ENCODE results near the gene ARHGAP26. TPM values are rescaled to one million over a fixed set of nuclear protein-coding genes. Genes with fewer than 3 reads are reported as not detected.

ARHGAP26 gene
- total RNA-seq, 4 donors from 2014 or later, result 61.0 to 76.7 (median 61.2) TPM

DNA sequence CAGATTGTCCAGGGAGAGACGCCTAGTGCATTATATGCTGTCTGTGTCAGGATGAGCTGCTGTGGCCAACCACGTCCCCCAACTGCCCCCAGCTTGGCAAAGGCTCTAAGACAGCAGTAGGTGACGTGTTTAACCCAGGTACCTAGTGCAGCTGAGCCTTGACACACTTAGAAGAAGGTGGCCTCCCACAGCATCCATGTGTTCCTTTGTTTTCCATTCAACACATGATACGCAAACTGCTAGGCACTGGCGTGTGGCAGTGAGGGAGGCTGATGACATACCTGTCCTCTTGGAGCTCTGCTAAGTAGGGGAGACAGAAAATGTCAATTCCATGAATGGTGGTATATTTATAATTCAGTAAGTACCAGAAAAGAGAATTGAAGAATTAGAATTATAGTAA, 341.6 kb downstream of the ARHGAP26 start:
- Histone ChIP-seq H3K36me3 (no peaks in the 10 kb centered on the region), H3K9me3 (no peaks in the 10 kb centered on the region), H3K4me1 (peaks cover 0 to 38% (median 15%) of the 10 kb centered on the region in 4 donors), H3K4me3 (no peak overlapping the region), H3K27ac (no peak overlapping the region), H3K27me3 (no peaks in the 10 kb centered on the region)
- DNase-seq, result no peak
- intact Hi-C loops (cut with DNase I; ENCODE audit: low total_unique reads) (no loop called here), in situ Hi-C loops (cut with MboI; ENCODE audit: low pct_ligation_motif_present in 1 of 4, low pct_unique_long_range_greater_than_20kb in 1 of 4, low sequenced_read_pairs in 3 of 4) (no loop called here)
- 96% methylated on average over 5 of the region's 5 CpGs; no CpG with 5 or more reads in 1 of the 2 donors for WGBS, 2 donors (ENCODE audit: low coverage in 1 of 2)
- TF ChIP-seq POLR2AphosphoS5 (IDR thresholded peaks at IDR 0.05) (no peak), EP300 (IDR thresholded peaks at IDR 0.05; ENCODE audit: low read depth) (no peak), POLR2A (IDR thresholded peaks at IDR 0.05) (no peak)
- TF ChIP-seq, protein P1, sequence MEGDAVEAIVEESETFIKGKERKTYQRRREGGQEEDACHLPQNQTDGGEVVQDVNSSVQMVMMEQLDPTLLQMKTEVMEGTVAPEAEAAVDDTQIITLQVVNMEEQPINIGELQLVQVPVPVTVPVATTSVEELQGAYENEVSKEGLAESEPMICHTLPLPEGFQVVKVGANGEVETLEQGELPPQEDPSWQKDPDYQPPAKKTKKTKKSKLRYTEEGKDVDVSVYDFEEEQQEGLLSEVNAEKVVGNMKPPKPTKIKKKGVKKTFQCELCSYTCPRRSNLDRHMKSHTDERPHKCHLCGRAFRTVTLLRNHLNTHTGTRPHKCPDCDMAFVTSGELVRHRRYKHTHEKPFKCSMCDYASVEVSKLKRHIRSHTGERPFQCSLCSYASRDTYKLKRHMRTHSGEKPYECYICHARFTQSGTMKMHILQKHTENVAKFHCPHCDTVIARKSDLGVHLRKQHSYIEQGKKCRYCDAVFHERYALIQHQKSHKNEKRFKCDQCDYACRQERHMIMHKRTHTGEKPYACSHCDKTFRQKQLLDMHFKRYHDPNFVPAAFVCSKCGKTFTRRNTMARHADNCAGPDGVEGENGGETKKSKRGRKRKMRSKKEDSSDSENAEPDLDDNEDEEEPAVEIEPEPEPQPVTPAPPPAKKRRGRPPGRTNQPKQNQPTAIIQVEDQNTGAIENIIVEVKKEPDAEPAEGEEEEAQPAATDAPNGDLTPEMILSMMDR (IDR thresholded peaks at IDR 0.05), result no peak

DNA sequence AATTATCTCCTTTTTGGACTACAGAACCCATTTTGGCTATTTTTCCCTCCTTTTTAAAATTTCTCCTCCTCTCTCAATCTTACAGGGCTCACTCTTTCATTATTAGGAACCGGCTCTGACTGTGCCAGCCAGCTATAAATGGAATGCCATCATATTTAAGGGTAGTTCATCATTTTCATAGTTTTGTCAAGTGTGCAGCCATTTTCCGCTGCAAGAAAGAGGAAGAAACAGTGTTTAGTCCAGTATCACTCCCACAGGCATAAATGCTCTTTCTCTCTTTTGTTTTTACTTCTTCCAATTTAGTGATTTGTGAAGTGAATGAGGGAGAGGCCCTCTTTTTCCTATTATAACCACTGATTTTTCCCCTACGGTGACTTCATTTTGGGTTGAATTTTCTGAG, 343.3 kb downstream of the ARHGAP26 start:
- DNase-seq, result no peak
- Histone ChIP-seq H3K9me3 (no peaks in the 10 kb centered on the region), H3K36me3 (no peaks in the 10 kb centered on the region), H3K27me3 (no peaks in the 10 kb centered on the region), H3K27ac (no peak overlapping the region), H3K4me3 (no peak overlapping the region), H3K4me1 (peaks cover 0 to 30% (median 15%) of the 10 kb centered on the region in 4 donors)
- intact Hi-C loops (cut with DNase I; ENCODE audit: low total_unique reads), result no loop called here
- in situ Hi-C loops (cut with MboI; ENCODE audit: low pct_ligation_motif_present in 1 of 4, low pct_unique_long_range_greater_than_20kb in 1 of 4, low sequenced_read_pairs in 3 of 4), result no loop called here
- TF ChIP-seq EP300 (IDR thresholded peaks at IDR 0.05; ENCODE audit: low read depth), result no peak
- 78 to 96% methylated on average over 3 of the region's 3 CpGs for WGBS, 2 donors (ENCODE audit: low coverage in 1 of 2)

DNA sequence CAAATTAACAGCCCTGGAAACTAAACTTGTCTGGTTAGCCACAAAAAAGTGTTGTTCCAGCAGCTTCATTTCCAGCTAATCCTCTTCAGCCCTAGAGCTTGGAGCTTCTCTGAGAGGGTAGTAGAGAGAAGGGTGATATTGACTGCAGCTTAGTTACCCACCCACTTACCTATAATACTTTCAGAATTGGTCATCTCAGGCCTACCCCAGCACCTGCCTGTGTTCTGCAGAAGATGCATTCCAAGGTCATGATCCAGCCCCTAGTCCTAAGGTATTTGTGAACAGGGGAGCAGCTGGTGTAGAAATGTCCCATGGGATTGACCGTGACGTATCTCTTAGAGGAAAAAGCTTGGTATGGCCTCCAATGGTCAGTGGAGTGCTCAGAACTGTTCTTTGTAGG, 344.3 kb downstream of the ARHGAP26 start:
- 50% methylated on average over 2 of the region's 2 CpGs; no CpG with 5 or more reads in 1 of the 2 donors for WGBS, 2 donors (ENCODE audit: low coverage in 1 of 2)
- Histone ChIP-seq H3K27ac (no peak overlapping the region), H3K4me1 (peaks cover 7 to 30% (median 20%) of the 10 kb centered on the region in 4 donors), H3K27me3 (no peaks in the 10 kb centered on the region), H3K4me3 (no peak overlapping the region), H3K36me3 (no peaks in the 10 kb centered on the region), H3K9me3 (no peaks in the 10 kb centered on the region)
- intact Hi-C loops (cut with DNase I; ENCODE audit: low total_unique reads), result no loop called here
- no peak for DNase-seq
- no peak for TF ChIP-seq POLR2A (IDR thresholded peaks at IDR 0.05)
- in situ Hi-C loops (cut with MboI; ENCODE audit: low pct_ligation_motif_present in 1 of 4, low pct_unique_long_range_greater_than_20kb in 1 of 4, low sequenced_read_pairs in 3 of 4), result no loop called here

DNA sequence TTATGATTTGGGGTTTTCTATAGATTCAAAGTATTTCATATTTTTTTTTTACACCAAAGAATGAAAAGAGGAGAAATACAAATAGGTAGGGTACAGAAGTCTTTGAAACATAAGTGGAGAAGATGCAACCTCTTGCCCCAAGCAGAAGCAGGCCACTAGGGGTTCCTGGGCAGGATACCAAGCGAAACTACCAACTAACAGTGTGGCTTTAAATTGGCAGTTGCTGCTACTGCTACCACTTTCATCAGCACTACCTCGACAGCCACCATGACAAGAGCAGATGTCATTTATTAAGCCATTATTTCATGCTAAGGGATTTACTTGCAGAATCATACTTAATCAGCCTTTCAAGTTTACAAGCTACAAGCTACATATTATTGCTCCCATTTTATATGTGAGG, 345.2 kb downstream of the ARHGAP26 start:
- WGBS, 2 donors (ENCODE audit: low coverage in 1 of 2), result 84% methylated on average over 2 of the region's 2 CpGs; no CpG with 5 or more reads in 1 of the 2 donors
- TF ChIP-seq POLR2AphosphoS5 (IDR thresholded peaks at IDR 0.05) (no peak), POLR2A (IDR thresholded peaks at IDR 0.05) (no peak), EP300 (IDR thresholded peaks at IDR 0.05; ENCODE audit: low read depth) (no peak)
- TF ChIP-seq, protein P1 (IDR thresholded peaks at IDR 0.05), result no peak
- no peak for DNase-seq
- Histone ChIP-seq H3K4me3 (no peak overlapping the region), H3K27me3 (no peaks in the 10 kb centered on the region), H3K4me1 (peaks cover 16 to 31% (median 24%) of the 10 kb centered on the region in 4 donors), H3K9me3 (no peaks in the 10 kb centered on the region), H3K27ac (no peak overlapping the region), H3K36me3 (no peaks in the 10 kb centered on the region)
- in situ Hi-C loops (cut with MboI; ENCODE audit: low pct_ligation_motif_present in 1 of 4, low pct_unique_long_range_greater_than_20kb in 1 of 4, low sequenced_read_pairs in 3 of 4) (no loop called here), intact Hi-C loops (cut with DNase I; ENCODE audit: low total_unique reads) (no loop called here)

DNA sequence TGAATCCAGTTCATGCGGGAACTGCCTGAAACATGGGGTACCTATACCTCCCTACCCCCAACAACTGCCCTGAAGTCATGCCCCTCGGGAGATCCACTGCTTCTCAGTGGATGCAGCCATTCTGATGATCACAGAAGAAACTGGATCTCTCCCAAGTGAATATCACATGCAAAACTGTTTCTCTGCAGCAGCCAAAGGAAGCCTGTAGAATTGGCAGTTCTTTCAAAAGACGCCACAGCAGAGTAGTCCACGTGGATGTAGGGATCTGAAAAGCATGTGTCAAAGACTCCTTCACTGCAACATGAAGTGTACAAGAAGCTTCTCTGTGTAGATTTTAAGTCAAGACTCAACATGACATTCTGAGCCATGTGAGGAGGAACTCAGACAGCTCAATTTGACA, 346.6 kb downstream of the ARHGAP26 start:
- WGBS, 2 donors (ENCODE audit: low coverage in 1 of 2), result 99% methylated on average over 4 of the region's 4 CpGs; no CpG with 5 or more reads in 1 of the 2 donors

More for the DNA sequence above, 346.6 kb downstream of the ARHGAP26 start:
- in situ Hi-C loops (cut with MboI; ENCODE audit: low pct_ligation_motif_present in 1 of 4, low pct_unique_long_range_greater_than_20kb in 1 of 4, low sequenced_read_pairs in 3 of 4) (no loop called here), intact Hi-C loops (cut with DNase I; ENCODE audit: low total_unique reads) (no loop called here)
- H3K9me3 ChIP-seq, result no peaks in the 10 kb centered on the region
- H3K4me3 ChIP-seq, result no peak overlapping the region
- H3K27me3 ChIP-seq, result no peaks in the 10 kb centered on the region
- TF ChIP-seq POLR2AphosphoS5 (IDR thresholded peaks at IDR 0.05) (no peak), EP300 (IDR thresholded peaks at IDR 0.05; ENCODE audit: low read depth) (no peak), POLR2A (IDR thresholded peaks at IDR 0.05) (no peak)
- TF ChIP-seq, protein P1 (IDR thresholded peaks at IDR 0.05), result no peak
- no peak for DNase-seq
- H3K36me3 ChIP-seq, result no peaks in the 10 kb centered on the region
- H3K4me1 ChIP-seq, result peaks cover 13 to 23% (median 19%) of the 10 kb centered on the region in 4 donors
- H3K27ac ChIP-seq, result no peak overlapping the region
